Sigmoid colon (tissue), 7 donors: Measurements from ENCODE around the gene IQCK. TPM values are rescaled to one million over a fixed set of nuclear protein-coding genes. Genes with fewer than 3 reads are reported as not detected.
"Not testable (repeated sequence)": the region's sequence is repeated elsewhere in the genome, so short reads cannot be mapped to it uniquely, and the experiment has no call there.

ENCODE experiments used
- DNase-seq: peaks from one replicate; pipeline ENCODE4 v3.0.0-alpha.2; 2019
- H3K27ac ChIP-seq, 4 donors: fragments of 200-600 bp; sonication (generic); one replicate each; pipeline ENCODE4 v1.5.1; 2016 to 2019; ENCODE audit warnings: mild to moderate bottlenecking in 1 of 4
- H3K27me3 ChIP-seq, 3 donors: fragments of 200-600 bp; sonication (generic); one replicate each; pipeline ENCODE4 v1.5.1; 2019; ENCODE audit warnings: mild to moderate bottlenecking in 1 of 3
- H3K36me3 ChIP-seq, 4 donors: fragments of 200-600 bp; sonication (generic); one replicate each; pipeline ENCODE4 v1.5.1; 2016 to 2019
- H3K4me1 ChIP-seq, 4 donors: fragments of 200-600 bp; sonication (generic); one replicate each; pipeline ENCODE4 v1.5.1; 2017 to 2019
- H3K4me3 ChIP-seq, 4 donors: fragments of 200-600 bp; sonication (generic); one replicate each; pipeline ENCODE4 v1.5.1; 2017 to 2019; ENCODE audit warnings: mild to moderate bottlenecking in 2 of 4, moderate library complexity in 1 of 4
- H3K9me3 ChIP-seq, 4 donors: fragments of 200-600 bp in 3 of 4; sonication (generic) in 3 of 4; one replicate each; pipeline versions ENCODE4 v1.5.1 to v1.6.1; 2013 to 2019
- EP300 ChIP-seq, 4 donors: sonication (generic); formaldehyde crosslinking; IDR thresholded peaks; one replicate each; pipeline ENCODE4 v1.6.1; 2017; ENCODE audit warnings: antibody characterized with exemption in 4 of 4
- POLR2A ChIP-seq, 2 donors: fragments of 450-650 bp; IDR thresholded peaks; one replicate each; pipeline ENCODE4 v1.6.1; 2016; ENCODE audit warnings: antibody characterized with exemption in 2 of 2, mild to moderate bottlenecking in 2 of 2, moderate library complexity in 2 of 2
- POLR2AphosphoS5 ChIP-seq, 4 donors: sonication (generic); formaldehyde crosslinking; IDR thresholded peaks; one replicate each; pipeline ENCODE4 v1.6.1; 2017; ENCODE audit warnings: antibody characterized with exemption in 4 of 4
- WGBS, 2 donors: extraction: QIAGEN DNeasy Blood & Tissue Kit; methylation state at CpG; one replicate each; pipeline ENCODE4 v1.1.7; 2013; 5-methylcytosine and 5-hydroxymethylcytosine counted together
- intact Hi-C: fragments of 100-400 bp; cut with DNase I; formaldehyde crosslinking; loops from one replicate; pipeline ENCODE4 v1.15.1; 2023
- polyA plus RNA-seq, 3 donors: library from polyadenylated mRNA; stranded (reverse); fragments of 200-250 nt; gene quantifications; one replicate each; pipeline ENCODE4 v1.2.3, GENCODE V29; 2013
- total RNA-seq, 4 donors: library from RNA; depleted of rRNA; stranded (reverse); fragments of >200 nt; gene quantifications; one replicate each; pipeline ENCODE4 v1.1.0, GENCODE V29; 2016
- TF ChIP-seq, protein P1 (sequence below), 4 experiments: fragments of 450-650 bp in 3 of 4; fragments of 200-600 bp in 1 of 4; IDR thresholded peaks; one replicate each; pipeline ENCODE4 v1.5.1; 2016 to 2019; ENCODE audit warnings: antibody characterized with exemption in 4 of 4, mild to moderate bottlenecking in 3 of 4, moderate library complexity in 2 of 4
- donor health status: healthy with polysubstance abuse.
- donor health status: Bipolar disorder and iron deficiency.
- donor health status: healthy.

Gene IQCK
- total and polyA plus RNA-seq, 7 donors = 5.1 to 16.6 (median 10.3) TPM

DNA sequence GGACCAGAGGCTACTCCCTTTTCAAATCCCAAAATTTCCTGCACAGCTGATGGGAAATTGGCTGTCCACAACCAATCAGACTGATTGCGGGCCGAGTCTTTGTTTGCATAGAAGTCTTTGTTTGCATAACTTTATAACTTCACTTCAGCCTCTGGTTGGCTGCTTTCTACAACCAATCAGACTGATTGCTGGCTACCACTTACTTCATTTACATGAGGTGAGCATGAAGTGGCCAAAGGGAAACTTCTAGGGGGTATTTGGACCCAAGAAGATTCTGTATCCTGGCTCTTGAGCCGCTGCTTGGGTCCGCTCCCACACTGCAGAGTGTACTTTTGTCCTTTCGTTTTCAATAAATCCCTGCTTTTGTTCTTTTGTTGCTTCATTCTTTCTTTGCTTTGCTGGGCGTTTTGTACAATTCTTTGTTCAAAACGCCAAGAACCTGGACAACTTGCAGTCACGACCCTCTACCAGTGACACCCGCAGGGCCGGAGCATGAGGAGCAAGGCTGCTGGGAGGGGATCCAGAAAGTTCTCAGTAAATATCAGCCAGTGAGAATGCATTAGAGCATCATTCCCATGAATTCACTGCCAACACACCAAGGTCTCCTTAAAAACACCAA, 67.5 kb downstream of the IQCK start:
- TF ChIP-seq, protein P1, sequence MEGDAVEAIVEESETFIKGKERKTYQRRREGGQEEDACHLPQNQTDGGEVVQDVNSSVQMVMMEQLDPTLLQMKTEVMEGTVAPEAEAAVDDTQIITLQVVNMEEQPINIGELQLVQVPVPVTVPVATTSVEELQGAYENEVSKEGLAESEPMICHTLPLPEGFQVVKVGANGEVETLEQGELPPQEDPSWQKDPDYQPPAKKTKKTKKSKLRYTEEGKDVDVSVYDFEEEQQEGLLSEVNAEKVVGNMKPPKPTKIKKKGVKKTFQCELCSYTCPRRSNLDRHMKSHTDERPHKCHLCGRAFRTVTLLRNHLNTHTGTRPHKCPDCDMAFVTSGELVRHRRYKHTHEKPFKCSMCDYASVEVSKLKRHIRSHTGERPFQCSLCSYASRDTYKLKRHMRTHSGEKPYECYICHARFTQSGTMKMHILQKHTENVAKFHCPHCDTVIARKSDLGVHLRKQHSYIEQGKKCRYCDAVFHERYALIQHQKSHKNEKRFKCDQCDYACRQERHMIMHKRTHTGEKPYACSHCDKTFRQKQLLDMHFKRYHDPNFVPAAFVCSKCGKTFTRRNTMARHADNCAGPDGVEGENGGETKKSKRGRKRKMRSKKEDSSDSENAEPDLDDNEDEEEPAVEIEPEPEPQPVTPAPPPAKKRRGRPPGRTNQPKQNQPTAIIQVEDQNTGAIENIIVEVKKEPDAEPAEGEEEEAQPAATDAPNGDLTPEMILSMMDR (IDR thresholded peaks at IDR 0.05) = no peak
- TF ChIP-seq POLR2A (IDR thresholded peaks at IDR 0.05) (no peak), POLR2AphosphoS5 (IDR thresholded peaks at IDR 0.05) (no peak), EP300 (IDR thresholded peaks at IDR 0.05) (no peak)
- Histone ChIP-seq H3K27me3 (no peaks in the 10 kb centered on the region), H3K27ac (no peak overlapping the region), H3K4me1 (no peaks in the 10 kb centered on the region), H3K9me3 (no peaks in the 10 kb centered on the region), H3K4me3 (no peak overlapping the region), H3K36me3 (no peaks in the 10 kb centered on the region)
- WGBS, 2 donors = 17 to 65% methylated on average over 10 of the region's 10 CpGs
- intact Hi-C loops = no loop called here
- no peak for DNase-seq

DNA sequence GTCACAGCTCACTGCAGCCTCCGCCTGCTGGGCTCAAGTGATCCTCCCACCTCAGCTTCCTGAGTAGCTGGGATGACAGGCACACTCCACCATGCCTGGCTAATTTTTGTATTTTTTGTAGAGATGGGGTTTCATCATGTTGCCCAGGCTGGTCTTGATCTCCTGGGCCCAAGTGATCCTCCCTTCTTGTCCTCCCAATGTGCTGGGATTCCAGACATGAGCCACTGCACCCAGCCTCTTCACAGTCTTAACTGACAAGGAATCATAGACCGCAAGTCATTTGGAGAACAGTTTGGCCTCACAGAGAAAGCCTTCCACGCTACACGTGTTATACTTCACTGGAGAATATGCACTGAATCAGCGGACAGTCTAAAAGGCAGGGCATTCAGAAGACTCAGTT, 83.3 kb downstream of the IQCK start:
- 100% methylated on average over 1 of the region's 5 CpGs for WGBS, 2 donors

DNA sequence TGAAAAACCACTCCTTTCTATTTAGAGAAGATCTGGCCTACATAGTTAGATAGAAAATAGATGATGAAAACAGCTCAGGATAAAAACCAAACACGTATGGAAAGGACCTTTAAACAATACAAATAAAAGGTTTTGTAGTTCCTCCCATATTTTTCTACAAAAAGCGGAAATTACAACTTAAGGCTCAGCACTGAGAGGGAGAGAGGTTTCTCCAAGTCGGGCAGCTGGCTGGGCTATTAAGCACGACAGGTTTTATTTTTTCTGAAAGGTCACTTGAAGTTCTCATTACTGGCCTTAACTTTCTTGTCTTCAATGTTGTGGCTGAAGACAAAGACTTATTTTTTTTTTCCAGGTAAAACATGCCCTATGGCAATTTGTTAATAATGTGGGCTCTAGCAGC, 83.8 kb downstream of the IQCK start:
- intact Hi-C loops, H3K4me3 ChIP-seq, H3K27me3 ChIP-seq, H3K4me1 ChIP-seq, DNase-seq, H3K27ac ChIP-seq, H3K36me3 ChIP-seq, H3K9me3 ChIP-seq: not testable (repeated sequence)
- 57 to 93% methylated on average over 2 of the region's 4 CpGs for WGBS, 2 donors

More for the DNA sequence above, 83.3 kb downstream of the IQCK start:
- H3K27ac ChIP-seq, H3K4me3 ChIP-seq, DNase-seq, intact Hi-C loops, H3K36me3 ChIP-seq, H3K27me3 ChIP-seq, H3K9me3 ChIP-seq, H3K4me1 ChIP-seq: not testable (repeated sequence)

DNA sequence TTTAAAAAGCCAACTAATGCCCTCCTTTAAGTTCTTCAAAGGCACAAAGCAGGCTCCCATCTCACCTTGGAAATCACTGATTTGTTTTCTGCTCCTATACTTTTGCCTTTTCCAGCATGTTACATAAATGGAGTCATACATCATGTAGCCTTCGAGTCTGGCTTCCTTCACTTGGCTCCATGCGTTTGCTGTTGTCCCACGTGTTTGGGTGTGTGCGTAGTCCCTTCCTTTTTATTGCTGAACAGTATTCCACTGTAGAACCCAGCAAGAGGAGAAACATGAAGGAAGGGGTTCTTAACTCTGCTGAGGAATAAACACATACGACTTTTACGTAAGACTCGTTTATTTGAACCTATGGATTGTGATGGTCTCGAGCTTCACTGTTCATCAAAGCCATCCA, 84.5 kb downstream of the IQCK start:
- intact Hi-C loops = no loop called here
- TF ChIP-seq EP300 (IDR thresholded peaks at IDR 0.05) (no peak), POLR2AphosphoS5 (IDR thresholded peaks at IDR 0.05) (no peak), POLR2A (IDR thresholded peaks at IDR 0.05) (no peak)
- TF ChIP-seq, protein P1 (IDR thresholded peaks at IDR 0.05) = no peak
- 81 to 85% methylated on average over 8 of the region's 8 CpGs for WGBS, 2 donors

DNA sequence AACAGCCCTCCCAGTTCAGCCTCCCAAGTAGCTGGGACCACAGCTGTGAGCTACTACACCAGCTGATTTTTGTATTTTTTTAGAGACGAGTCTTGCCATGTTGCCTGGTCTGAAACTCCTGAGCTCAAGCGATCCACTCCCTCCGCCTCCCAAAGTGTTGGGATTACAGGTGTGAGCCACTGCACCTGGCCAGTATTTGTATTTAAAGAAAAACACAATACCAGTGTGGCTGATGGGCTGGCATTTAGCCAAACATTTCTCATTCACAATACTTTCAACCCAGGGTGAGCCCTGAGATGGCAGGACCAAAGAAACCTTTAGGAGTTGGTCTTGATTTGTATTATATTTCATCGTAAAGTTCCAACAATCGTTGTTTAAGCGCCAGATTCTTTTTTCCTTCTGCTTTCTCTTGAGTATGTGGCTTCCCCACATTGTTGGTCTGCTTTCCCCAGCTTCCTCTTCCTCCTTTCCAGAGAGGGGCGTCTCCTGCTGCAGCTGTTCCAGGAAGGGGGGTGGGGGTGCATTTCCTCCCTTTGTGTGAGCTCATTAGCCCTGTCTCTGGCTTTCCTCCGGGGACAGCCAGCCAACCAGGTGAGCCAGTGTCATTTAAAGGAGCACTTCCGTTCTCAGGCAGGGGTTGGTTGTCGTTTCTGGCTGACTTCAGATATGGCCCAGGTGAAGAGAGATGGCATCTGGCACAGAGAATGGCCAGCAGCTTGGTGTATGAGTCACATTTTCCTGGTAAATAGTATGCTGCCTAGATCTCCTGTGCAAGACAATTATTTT, 86.7 kb downstream of the IQCK start:
- Histone ChIP-seq H3K9me3 (no peaks in the 10 kb centered on the region), H3K4me1 (no peaks in the 10 kb centered on the region), H3K27me3 (no peaks in the 10 kb centered on the region), H3K27ac (peak overlapping the region in 2 of 4 donors; percentile 23 to 44), H3K36me3 (no peaks in the 10 kb centered on the region), H3K4me3 (no peak overlapping the region)
- TF ChIP-seq POLR2A (IDR thresholded peaks at IDR 0.05) = no peak
- TF ChIP-seq POLR2AphosphoS5 (IDR thresholded peaks at IDR 0.05) = peak in 2 of 4 donors; percentile 26 to 41
- no peak for TF ChIP-seq EP300 (IDR thresholded peaks at IDR 0.05)
- TF ChIP-seq, protein P1 (IDR thresholded peaks at IDR 0.05) = no peak
- WGBS, 2 donors = 32 to 37% methylated on average over 10 of the region's 10 CpGs
- intact Hi-C loops = no loop called here
- peak; percentile 80 for DNase-seq

More for the DNA sequence above, 84.5 kb downstream of the IQCK start:
- DNase-seq = peak; percentile 38
- Histone ChIP-seq H3K4me3 (no peak overlapping the region), H3K27me3 (no peaks in the 10 kb centered on the region), H3K4me1 (no peaks in the 10 kb centered on the region), H3K9me3 (no peaks in the 10 kb centered on the region), H3K36me3 (no peaks in the 10 kb centered on the region), H3K27ac (no peak overlapping the region)
